HEK293 (cell line): Measurements from ENCODE around the gene MXRA8.

Source experiments
- CTCF ChIA-PET: fragments of 350-600 bp; formaldehyde crosslinking; extraction: SDS; loops from one replicate; lab custom pipeline; 2021; ENCODE audit warnings: antibody characterized with exemption; lab: Yijun Ruan, JAX
- POLR2A ChIA-PET: fragments of 300-600 bp; formaldehyde crosslinking; extraction: SDS; loops from one replicate; lab custom pipeline; 2020; ENCODE audit warnings: antibody characterized with exemption, inconsistent platforms; lab: Yijun Ruan, JAX
- H3K27ac ChIP-seq: fragments of 200-500 bp; sonication (Bioruptor generic); 2 replicates; pipeline ENCODE4 v1.5.1; 2014; ENCODE audit warnings: low read depth, low read length, control low read depth, inconsistent platforms; ENCODE audit errors: extremely low read depth
- H3K36me3 ChIP-seq, 2 experiments: fragments of 200-500 bp in 1 of 2; sonication (Bioruptor generic) in 1 of 2; 1 replicate in 1 of 2; 2 replicates in 1 of 2; pipeline ENCODE4 v1.5.1; 2014 to 2017; ENCODE audit warnings: inconsistent platforms in 2 of 2, low read length in 2 of 2; ENCODE audit not compliant: control insufficient read depth in 2 of 2, insufficient read depth in 1 of 2
- H3K4me1 ChIP-seq: fragments of 200-500 bp; sonication (Bioruptor generic); 2 replicates; pipeline ENCODE4 v1.5.1; 2014; ENCODE audit warnings: mild to moderate bottlenecking, low read length, inconsistent platforms; ENCODE audit not compliant: control insufficient read depth, insufficient read depth
- H3K4me3 ChIP-seq: 2 replicates; pipeline ENCODE4 v1.5.1; 2011; ENCODE audit warnings: low read depth, mild to moderate bottlenecking, control low read depth, low read length, moderate library complexity
- H3K9me3 ChIP-seq: fragments of 200-500 bp; sonication (Bioruptor generic); 2 replicates; pipeline ENCODE4 v1.5.1; 2014; ENCODE audit warnings: low read depth, low read length, inconsistent platforms; ENCODE audit not compliant: control insufficient read depth, insufficient read depth
- HIC1 ChIP-seq: fragments of 450-650 bp; formaldehyde crosslinking; IDR thresholded peaks from 2 replicates; pipeline ENCODE4 v1.5.1; 2016; ENCODE audit warnings: missing biosample characterization, missing genetic modification characterization
- KLF1 ChIP-seq: fragments of 450-650 bp; formaldehyde crosslinking; IDR thresholded peaks from 2 replicates; pipeline ENCODE4 v1.5.1; 2016; ENCODE audit warnings: missing biosample characterization, missing genetic modification characterization
- PRDM2 ChIP-seq: fragments of 450-650 bp; formaldehyde crosslinking; IDR thresholded peaks from 2 replicates; pipeline ENCODE4 v1.5.1; 2016; ENCODE audit warnings: missing biosample characterization, missing genetic modification characterization, borderline replicate concordance
- SCRT2 ChIP-seq: fragments of 450-650 bp; formaldehyde crosslinking; IDR thresholded peaks from 2 replicates; pipeline ENCODE4 v1.5.1; 2016; ENCODE audit warnings: missing biosample characterization, missing genetic modification characterization
- ZBTB26 ChIP-seq: fragments of 450-650 bp; formaldehyde crosslinking; optimal IDR thresholded peaks from 2 replicates; pipeline ENCODE3; 2016; ENCODE audit warnings: missing biosample characterization, mild to moderate bottlenecking, missing genetic modification characterization
- ZFP69B ChIP-seq: fragments of 450-650 bp; formaldehyde crosslinking; IDR thresholded peaks from 2 replicates; pipeline ENCODE4 v1.5.1; 2016; ENCODE audit warnings: missing biosample characterization, missing genetic modification characterization
- ZIC2 ChIP-seq: fragments of 450-650 bp; formaldehyde crosslinking; IDR thresholded peaks from 2 replicates; pipeline ENCODE4 v1.5.1; 2016; ENCODE audit warnings: missing biosample characterization, missing genetic modification characterization
- ZNF169 ChIP-seq: fragments of 450-650 bp; formaldehyde crosslinking; IDR thresholded peaks from 2 replicates; pipeline ENCODE4 v1.5.1; 2016; ENCODE audit warnings: missing biosample characterization, missing genetic modification characterization
- ZNF26 ChIP-seq: fragments of 450-650 bp; formaldehyde crosslinking; IDR thresholded peaks from 2 replicates; pipeline ENCODE4 v1.5.1; 2016; ENCODE audit warnings: missing biosample characterization, missing genetic modification characterization
- ZNF280D ChIP-seq: fragments of 450-650 bp; formaldehyde crosslinking; IDR thresholded peaks from 2 replicates; pipeline ENCODE4 v1.5.1; 2016; ENCODE audit warnings: missing biosample characterization, missing genetic modification characterization
- ZNF335 ChIP-seq: fragments of 450-650 bp; formaldehyde crosslinking; conservative IDR thresholded peaks from 2 replicates; pipeline ENCODE4 v1.5.1; 2016; ENCODE audit warnings: missing biosample characterization, missing genetic modification characterization
- ZNF501 ChIP-seq: fragments of 450-650 bp; formaldehyde crosslinking; IDR thresholded peaks from 2 replicates; pipeline ENCODE4 v1.5.1; 2016; ENCODE audit warnings: missing biosample characterization, missing genetic modification characterization
- ZNF549 ChIP-seq: fragments of 450-650 bp; IDR thresholded peaks from 2 replicates; pipeline ENCODE4 v1.5.1; 2018; ENCODE audit warnings: missing biosample characterization, missing genetic modification characterization, mild to moderate bottlenecking, inconsistent platforms, moderate library complexity
- ZNF580 ChIP-seq: fragments of 450-650 bp; formaldehyde crosslinking; IDR thresholded peaks from 2 replicates; pipeline ENCODE4 v1.5.1; 2016; ENCODE audit warnings: missing biosample characterization, missing genetic modification characterization
- ZNF670 ChIP-seq: fragments of 450-650 bp; formaldehyde crosslinking; IDR thresholded peaks from 2 replicates; pipeline ENCODE4 v1.5.1; 2016; ENCODE audit warnings: missing biosample characterization, missing genetic modification characterization, low read depth
- ZNF704 ChIP-seq: fragments of 450-650 bp; formaldehyde crosslinking; IDR thresholded peaks from 2 replicates; pipeline ENCODE4 v1.5.1; 2016; ENCODE audit warnings: missing biosample characterization, missing genetic modification characterization
- ZXDB ChIP-seq: fragments of 450-650 bp; formaldehyde crosslinking; IDR thresholded peaks from 2 replicates; pipeline ENCODE4 v1.5.1; 2016; ENCODE audit warnings: missing biosample characterization, missing genetic modification characterization

The MXRA8 gene

GRCh38 chr1:1325288-1326074, 32.9 kb downstream of the MXRA8 start (continued):
- TF ChIP-seq PRDM2 (tag by site-specific recombination) (no peak), ZNF280D (tag by site-specific recombination) (no peak), ZNF335 (tag by site-specific recombination) (peak; percentile 12), SCRT2 (tag by site-specific recombination) (peak; percentile 15; the same call in 1 of the 2 replicates), ZFP69B (no peak), ZNF549 (no peak), HIC1 (tag by site-specific recombination) (0 out of 2 replicates have a peak, but pooled peaks have one; percentile 12), ZNF670 (tag by site-specific recombination) (no peak)

GRCh38 chr1:1324524-1325287, 33.6 kb downstream of the MXRA8 start, which contains the start of the genes CPTP and INTS11:
TSS of gene CPTP (plus strand) at chr1:1324802. CDS start at chr1:1326911, 2,109 bp downstream.
TSS of gene INTS11 (minus strand) at chr1:1324660. CDS start at chr1:1324608, 52 bp downstream.
- ChIA-PET CTCF (no interaction called here), POLR2A (interaction anchor here (0.7 to 1.4 kb wide), 2 partner anchors 8 to 13 kb away, joined by 3 to 6 read pairs; no protein-coding TSS in a partner anchor)
- Histone ChIP-seq H3K4me3 (peak within 1 kb of the TSS; percentile 93), H3K36me3 (peaks cover 0 to 52% of the 10 kb centered on the region in 2 experiments; a peak in 2 of 3 replicates), H3K9me3 (no peaks in the 10 kb centered on the region), H3K4me1 (peaks cover 7% of the 10 kb centered on the region; the same call in 1 of the 2 replicates), H3K27ac (peak within 1 kb of the TSS; percentile 84)
- peak; percentile 17; the same call in 1 of the 2 replicates for TF ChIP-seq ZNF580
- TF ChIP-seq ZNF704 (tag by site-specific recombination): no peak
- peak; percentile 54 for TF ChIP-seq KLF1
- TF ChIP-seq ZBTB26 (tag by site-specific recombination): peak; percentile 40
- TF ChIP-seq ZIC2 (tag by site-specific recombination): no peak
- TF ChIP-seq ZNF169: 0 out of 2 replicates have a peak, but pooled peaks have one; percentile 25
- TF ChIP-seq ZNF26 (tag by site-specific recombination): no peak
- 0 out of 2 replicates have a peak, but pooled peaks have one; percentile 12 for TF ChIP-seq ZNF501 (tag by site-specific recombination)
- TF ChIP-seq ZXDB (tag by site-specific recombination): peak; percentile 9
